H1 (cell line): ENCODE data around the gene ABHD11. TPM values are rescaled to one million over a fixed set of nuclear protein-coding genes. Genes with fewer than 3 reads are reported as not detected.
A peak's percentile ranks its signal among the peaks of the same experiment; 100 is the strongest.

Experiments
- BACH1 ChIP-seq: IDR thresholded peaks from 2 replicates; pipeline ENCODE4 v1.6.1; 2012; ENCODE audit warnings: low read length, improper control_type of control experiment
- BCL11A ChIP-seq, 2 experiments: IDR thresholded peaks; one replicate each; pipeline ENCODE4 v1.6.1; 2011; ENCODE audit warnings: low read depth in 2 of 2, low read length in 2 of 2, mild to moderate bottlenecking in 2 of 2
- CEBPB ChIP-seq: IDR thresholded peaks from 2 replicates; pipeline ENCODE4 v1.6.1; 2012; ENCODE audit warnings: low read depth, low read length
- CHD2 ChIP-seq: IDR thresholded peaks from 2 replicates; pipeline ENCODE4 v1.6.1; 2012; ENCODE audit warnings: low read length, improper control_type of control experiment
- EZH2 ChIP-seq: fragments of 200-600 bp; sonication (generic); IDR thresholded peaks from 2 replicates; pipeline ENCODE4 v1.7.1; 2012; ENCODE audit warnings: low read depth, mild to moderate bottlenecking, moderate library complexity, low read length, inconsistent platforms; ENCODE audit not compliant: severe bottlenecking
- HDAC2 ChIP-seq, 2 experiments: fragments of 300-600 bp in 1 of 2; sonication (generic) in 1 of 2; IDR thresholded peaks; 2 replicates each; pipeline ENCODE4 v1.6.1; 2011 to 2012; ENCODE audit warnings: low read depth in 2 of 2, low read length in 2 of 2, mild to moderate bottlenecking in 2 of 2, moderate library complexity in 2 of 2, borderline replicate concordance in 1 of 2, inconsistent platforms in 1 of 2
- PHF8 ChIP-seq: fragments of 200-600 bp; sonication (generic); conservative IDR thresholded peaks from 2 replicates; pipeline ENCODE4 v1.7.1; 2012; ENCODE audit warnings: low read depth, mild to moderate bottlenecking, inconsistent platforms, low read length, moderate library complexity
- RXRA ChIP-seq: IDR thresholded peaks from 2 replicates; pipeline ENCODE4 v1.6.1; 2011; ENCODE audit warnings: low read depth, mild to moderate bottlenecking, low read length, moderate library complexity; ENCODE audit not compliant: insufficient read depth
- SP1 ChIP-seq: IDR thresholded peaks from 2 replicates; pipeline ENCODE4 v1.6.1; 2011; ENCODE audit warnings: low read depth, low read length
- TEAD4 ChIP-seq: IDR thresholded peaks from 2 replicates; pipeline ENCODE4 v1.6.1; 2012; ENCODE audit warnings: low read depth, low read length, inconsistent platforms, mixed read lengths
- polyA plus RNA-seq, 7 experiments: library from polyadenylated mRNA; depleted of rRNA in 3 of 7; stranded (reverse) in 5 of 7; unstranded in 2 of 7; fragments of >200 nt in 5 of 7; fragments of 200-250 nt in 2 of 7; gene quantifications; 1 replicate in 5 of 7; 2 replicates in 1 of 7; 4 replicates in 1 of 7; pipeline versions ENCODE4 v1.2.1 to v1.2.3, GENCODE V29; 2011 to 2013; ENCODE audit warnings: missing spikeins in 2 of 7, mixed read lengths in 2 of 7
- total RNA-seq: library from RNA; stranded (reverse); fragmentation: NEBNext Ultra II Directional; extraction: Animal tissue kit (Norgen Biotek cat#: 25700); gene quantifications from 2 replicates; pipeline ENCODE4 v1.2.1, GENCODE V29; 2021
- TF ChIP-seq, protein P1 (sequence below): fragments of 300-600 bp; sonication (generic); IDR thresholded peaks from 2 replicates; pipeline ENCODE4 v1.7.1; 2012; ENCODE audit warnings: low read length, moderate library complexity, mild to moderate bottlenecking, inconsistent platforms; ENCODE audit not compliant: insufficient replicate concordance
- TF ChIP-seq, protein P2 (sequence below): IDR thresholded peaks from 2 replicates; pipeline ENCODE4 v1.6.1; 2012; ENCODE audit warnings: inconsistent platforms

The ABHD11 gene
- total and polyA plus RNA-seq, 2 of the 8 experiments (the other 6 are each of a cell fraction or from before 2014, with no cell fraction given) = 19.8 to 42.2 TPM

DNA sequence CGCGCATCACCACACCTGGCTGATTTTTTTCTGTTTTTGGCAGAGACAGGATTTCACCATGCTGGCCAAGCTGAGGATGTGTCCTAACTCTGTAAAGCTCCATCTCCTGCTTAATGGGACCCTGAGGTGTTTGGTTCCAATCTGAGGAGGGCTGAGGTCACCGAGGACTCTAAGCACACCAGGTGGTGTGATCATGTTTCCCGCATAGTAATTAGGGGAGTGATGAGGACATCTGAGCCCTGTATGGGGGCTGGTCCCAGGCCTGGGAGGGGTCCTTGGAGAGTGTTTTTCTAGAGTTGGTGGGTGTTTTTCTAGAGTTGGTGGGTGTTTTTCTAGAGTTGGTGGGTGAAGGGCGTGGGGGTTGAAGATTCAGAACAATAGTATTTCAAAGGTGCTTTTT lies 3.0 kb upstream of the ABHD11 start (continued):
- TF ChIP-seq, protein P1, sequence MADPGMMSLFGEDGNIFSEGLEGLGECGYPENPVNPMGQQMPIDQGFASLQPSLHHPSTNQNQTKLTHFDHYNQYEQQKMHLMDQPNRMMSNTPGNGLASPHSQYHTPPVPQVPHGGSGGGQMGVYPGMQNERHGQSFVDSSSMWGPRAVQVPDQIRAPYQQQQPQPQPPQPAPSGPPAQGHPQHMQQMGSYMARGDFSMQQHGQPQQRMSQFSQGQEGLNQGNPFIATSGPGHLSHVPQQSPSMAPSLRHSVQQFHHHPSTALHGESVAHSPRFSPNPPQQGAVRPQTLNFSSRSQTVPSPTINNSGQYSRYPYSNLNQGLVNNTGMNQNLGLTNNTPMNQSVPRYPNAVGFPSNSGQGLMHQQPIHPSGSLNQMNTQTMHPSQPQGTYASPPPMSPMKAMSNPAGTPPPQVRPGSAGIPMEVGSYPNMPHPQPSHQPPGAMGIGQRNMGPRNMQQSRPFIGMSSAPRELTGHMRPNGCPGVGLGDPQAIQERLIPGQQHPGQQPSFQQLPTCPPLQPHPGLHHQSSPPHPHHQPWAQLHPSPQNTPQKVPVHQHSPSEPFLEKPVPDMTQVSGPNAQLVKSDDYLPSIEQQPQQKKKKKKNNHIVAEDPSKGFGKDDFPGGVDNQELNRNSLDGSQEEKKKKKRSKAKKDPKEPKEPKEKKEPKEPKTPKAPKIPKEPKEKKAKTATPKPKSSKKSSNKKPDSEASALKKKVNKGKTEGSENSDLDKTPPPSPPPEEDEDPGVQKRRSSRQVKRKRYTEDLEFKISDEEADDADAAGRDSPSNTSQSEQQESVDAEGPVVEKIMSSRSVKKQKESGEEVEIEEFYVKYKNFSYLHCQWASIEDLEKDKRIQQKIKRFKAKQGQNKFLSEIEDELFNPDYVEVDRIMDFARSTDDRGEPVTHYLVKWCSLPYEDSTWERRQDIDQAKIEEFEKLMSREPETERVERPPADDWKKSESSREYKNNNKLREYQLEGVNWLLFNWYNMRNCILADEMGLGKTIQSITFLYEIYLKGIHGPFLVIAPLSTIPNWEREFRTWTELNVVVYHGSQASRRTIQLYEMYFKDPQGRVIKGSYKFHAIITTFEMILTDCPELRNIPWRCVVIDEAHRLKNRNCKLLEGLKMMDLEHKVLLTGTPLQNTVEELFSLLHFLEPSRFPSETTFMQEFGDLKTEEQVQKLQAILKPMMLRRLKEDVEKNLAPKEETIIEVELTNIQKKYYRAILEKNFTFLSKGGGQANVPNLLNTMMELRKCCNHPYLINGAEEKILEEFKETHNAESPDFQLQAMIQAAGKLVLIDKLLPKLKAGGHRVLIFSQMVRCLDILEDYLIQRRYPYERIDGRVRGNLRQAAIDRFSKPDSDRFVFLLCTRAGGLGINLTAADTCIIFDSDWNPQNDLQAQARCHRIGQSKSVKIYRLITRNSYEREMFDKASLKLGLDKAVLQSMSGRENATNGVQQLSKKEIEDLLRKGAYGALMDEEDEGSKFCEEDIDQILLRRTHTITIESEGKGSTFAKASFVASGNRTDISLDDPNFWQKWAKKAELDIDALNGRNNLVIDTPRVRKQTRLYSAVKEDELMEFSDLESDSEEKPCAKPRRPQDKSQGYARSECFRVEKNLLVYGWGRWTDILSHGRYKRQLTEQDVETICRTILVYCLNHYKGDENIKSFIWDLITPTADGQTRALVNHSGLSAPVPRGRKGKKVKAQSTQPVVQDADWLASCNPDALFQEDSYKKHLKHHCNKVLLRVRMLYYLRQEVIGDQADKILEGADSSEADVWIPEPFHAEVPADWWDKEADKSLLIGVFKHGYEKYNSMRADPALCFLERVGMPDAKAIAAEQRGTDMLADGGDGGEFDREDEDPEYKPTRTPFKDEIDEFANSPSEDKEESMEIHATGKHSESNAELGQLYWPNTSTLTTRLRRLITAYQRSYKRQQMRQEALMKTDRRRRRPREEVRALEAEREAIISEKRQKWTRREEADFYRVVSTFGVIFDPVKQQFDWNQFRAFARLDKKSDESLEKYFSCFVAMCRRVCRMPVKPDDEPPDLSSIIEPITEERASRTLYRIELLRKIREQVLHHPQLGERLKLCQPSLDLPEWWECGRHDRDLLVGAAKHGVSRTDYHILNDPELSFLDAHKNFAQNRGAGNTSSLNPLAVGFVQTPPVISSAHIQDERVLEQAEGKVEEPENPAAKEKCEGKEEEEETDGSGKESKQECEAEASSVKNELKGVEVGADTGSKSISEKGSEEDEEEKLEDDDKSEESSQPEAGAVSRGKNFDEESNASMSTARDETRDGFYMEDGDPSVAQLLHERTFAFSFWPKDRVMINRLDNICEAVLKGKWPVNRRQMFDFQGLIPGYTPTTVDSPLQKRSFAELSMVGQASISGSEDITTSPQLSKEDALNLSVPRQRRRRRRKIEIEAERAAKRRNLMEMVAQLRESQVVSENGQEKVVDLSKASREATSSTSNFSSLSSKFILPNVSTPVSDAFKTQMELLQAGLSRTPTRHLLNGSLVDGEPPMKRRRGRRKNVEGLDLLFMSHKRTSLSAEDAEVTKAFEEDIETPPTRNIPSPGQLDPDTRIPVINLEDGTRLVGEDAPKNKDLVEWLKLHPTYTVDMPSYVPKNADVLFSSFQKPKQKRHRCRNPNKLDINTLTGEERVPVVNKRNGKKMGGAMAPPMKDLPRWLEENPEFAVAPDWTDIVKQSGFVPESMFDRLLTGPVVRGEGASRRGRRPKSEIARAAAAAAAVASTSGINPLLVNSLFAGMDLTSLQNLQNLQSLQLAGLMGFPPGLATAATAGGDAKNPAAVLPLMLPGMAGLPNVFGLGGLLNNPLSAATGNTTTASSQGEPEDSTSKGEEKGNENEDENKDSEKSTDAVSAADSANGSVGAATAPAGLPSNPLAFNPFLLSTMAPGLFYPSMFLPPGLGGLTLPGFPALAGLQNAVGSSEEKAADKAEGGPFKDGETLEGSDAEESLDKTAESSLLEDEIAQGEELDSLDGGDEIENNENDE = no peak
- no peak for TF ChIP-seq EZH2
- TF ChIP-seq BACH1 = no peak
- TF ChIP-seq RXRA = peak; percentile 88; the same call in 1 of the 2 replicates
- TF ChIP-seq SP1 = peak; percentile 79
- TF ChIP-seq CEBPB = no peak
- TF ChIP-seq, protein P2, sequence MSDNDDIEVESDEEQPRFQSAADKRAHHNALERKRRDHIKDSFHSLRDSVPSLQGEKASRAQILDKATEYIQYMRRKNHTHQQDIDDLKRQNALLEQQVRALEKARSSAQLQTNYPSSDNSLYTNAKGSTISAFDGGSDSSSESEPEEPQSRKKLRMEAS = no peak
- TF ChIP-seq BCL11A (IDR thresholded peaks at IDR 0.05; ENCODE audit: low read depth in 2 of 2, low read length in 2 of 2) = no peak
- TF ChIP-seq PHF8 = no peak
- 0 out of 2 replicates have a peak, but pooled peaks have one; percentile 22 for TF ChIP-seq CHD2
- peak in 1 of 2 experiments; percentile 64; a peak in 1 of 4 replicates for TF ChIP-seq HDAC2 (IDR thresholded peaks at IDR 0.05; ENCODE audit: borderline replicate concordance in 1 of 2, low read depth in 2 of 2, low read length in 2 of 2)
- TF ChIP-seq TEAD4 = no peak
